RPMI8226 (cell line): ENCODE data around the gene ZNF69.
"Not testable (repeated sequence)": the region's sequence is repeated elsewhere in the genome, so short reads cannot be mapped to it uniquely, and the experiment has no call there.

Experiments
- DNase-seq: peaks from one replicate; pipeline ENCODE4 v3.0.0-alpha.2; 2015

The ZNF69 gene

GRCh38 chr19:11887611-11888531 is at the start of gene ZNF69:
ZNF69 (plus strand) TSS chr19:11887782; CDS start chr19:11887924, 142 bp downstream.
- DNase-seq = peak; percentile 4

GRCh38 chr19:11843722-11844121 is 43.9 kb upstream of the ZNF69 start:
- DNase-seq = no peak

GRCh38 chr19:11847615-11848014 is 40.0 kb upstream of the ZNF69 start:
- DNase-seq = not testable (repeated sequence)

GRCh38 chr19:11848200-11848593 is 39.4 kb upstream of the ZNF69 start:
- no peak for DNase-seq

- peak; percentile 34 for DNase-seq
Observed at GRCh38 chr19:11848594-11849469, 38.8 kb upstream of the ZNF69 start, which contains the start of gene ZNF439. ZNF439 (plus strand) TSS chr19:11848726; CDS start chr19:11848868, 142 bp downstream.

- DNase-seq = not testable (repeated sequence)
Observed at GRCh38 chr19:11850289-11850688, 37.3 kb upstream of the ZNF69 start.

- no peak for DNase-seq
Observed at GRCh38 chr19:11853358-11853757, 34.2 kb upstream of the ZNF69 start.

GRCh38 chr19:11856596-11857250 is 30.9 kb upstream of the ZNF69 start:
- no peak for DNase-seq

- DNase-seq = no peak
Observed at GRCh38 chr19:11860721-11861120, 26.9 kb upstream of the ZNF69 start.

- no peak for DNase-seq
Observed at GRCh38 chr19:11861301-11861700, 26.3 kb upstream of the ZNF69 start.

- DNase-seq = not testable (repeated sequence)
Observed at GRCh38 chr19:11867766-11868165, 19.8 kb upstream of the ZNF69 start.

- DNase-seq = no peak
Observed at GRCh38 chr19:11868188-11868587, 19.4 kb upstream of the ZNF69 start.

- DNase-seq = no peak
Observed at GRCh38 chr19:11872624-11873023, 15.0 kb upstream of the ZNF69 start.

GRCh38 chr19:11873762-11874161 is 13.8 kb upstream of the ZNF69 start:
- DNase-seq = no peak

- DNase-seq = peak; percentile 25
Observed at GRCh38 chr19:11879687-11880266, 7.8 kb upstream of the ZNF69 start.

- no peak for DNase-seq
Observed at GRCh38 chr19:11880598-11880997, 7.0 kb upstream of the ZNF69 start.

- peak; percentile 74 for DNase-seq
Observed at GRCh38 chr19:11881151-11881800, 6.3 kb upstream of the ZNF69 start.

- no peak for DNase-seq
Observed at GRCh38 chr19:11882606-11883005, 5.0 kb upstream of the ZNF69 start.

- DNase-seq = no peak
Observed at GRCh38 chr19:11887234-11887610, 360 bp upstream of the ZNF69 start.

- not testable (repeated sequence) for DNase-seq
Observed at GRCh38 chr19:11889901-11890300, 2.3 kb downstream of the ZNF69 start.

- no peak for DNase-seq
Observed at GRCh38 chr19:11890634-11891033, 3.1 kb downstream of the ZNF69 start.

- no peak for DNase-seq
Observed at GRCh38 chr19:11894851-11895250, 7.3 kb downstream of the ZNF69 start.
